ENCODE results near the gene MAGI2.

The MAGI2 gene

DNA sequence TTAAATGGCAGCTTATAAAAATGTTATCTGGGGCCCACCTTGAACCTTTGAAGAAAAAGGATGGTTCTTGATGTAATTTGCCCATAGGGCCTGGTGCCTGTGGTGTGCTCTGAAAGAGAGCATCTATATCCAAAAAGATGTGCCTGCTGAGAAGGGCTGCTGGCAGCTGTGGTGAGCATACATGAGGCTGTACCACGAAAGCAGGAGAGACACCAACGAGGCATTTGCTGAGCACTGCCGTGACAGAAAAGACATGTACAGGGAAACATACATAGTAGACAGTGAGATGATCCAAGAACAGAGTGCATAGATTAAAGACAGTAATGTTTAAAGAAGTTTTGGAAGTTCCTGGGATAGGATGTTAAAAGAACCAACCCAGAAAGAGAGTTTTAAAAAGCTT, 990.4 kb downstream of the MAGI2 start:
- in situ Hi-C loops (cut with HindIII; ENCODE audit: low sequenced_read_pairs) = no loop called here
- no peak for DNase-seq (ENCODE audit: low read depth)
- H3K4me3 ChIP-seq (ENCODE audit: low read depth, low read length) = no peak overlapping the region
- no peak for TF ChIP-seq CTCF (IDR thresholded peaks at IDR 0.05; ENCODE audit: low read depth, low read length, missing control alignments)

GRCh38 chr7:78450706-78451105, 1002.8 kb downstream of the MAGI2 start:
- no peak for TF ChIP-seq CTCF (IDR thresholded peaks at IDR 0.05; ENCODE audit: low read depth, low read length, missing control alignments)
- in situ Hi-C loops (cut with HindIII; ENCODE audit: low sequenced_read_pairs) = no loop called here
- DNase-seq (ENCODE audit: low read depth) = no peak

DNA sequence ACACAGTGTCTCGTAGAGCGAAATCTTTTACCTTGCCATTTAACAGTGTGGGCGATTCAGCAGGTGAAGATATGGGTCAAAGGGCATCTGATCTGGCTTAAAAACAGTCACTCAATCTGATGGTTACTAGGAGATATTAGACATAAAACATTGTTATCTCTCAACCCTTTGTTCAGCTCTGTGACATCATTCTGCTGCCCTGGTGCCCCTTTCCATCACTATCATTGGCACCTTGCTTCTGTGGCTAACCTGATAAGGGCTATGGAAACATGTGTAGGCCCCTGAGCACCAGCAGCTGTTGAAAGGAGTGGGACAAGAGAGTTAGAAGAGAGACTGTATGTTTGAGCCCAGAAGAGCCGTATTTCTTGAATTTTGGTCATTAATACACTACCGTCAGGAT, 1004.6 kb downstream of the MAGI2 start:
- TF ChIP-seq CTCF (IDR thresholded peaks at IDR 0.05; ENCODE audit: low read depth, low read length, missing control alignments) = no peak
- no peak overlapping the region for H3K4me3 ChIP-seq (ENCODE audit: low read depth, low read length)
- in situ Hi-C loops (cut with HindIII; ENCODE audit: low sequenced_read_pairs) = no loop called here
- DNase-seq (ENCODE audit: low read depth) = no peak

More at GRCh38 chr7:78450706-78451105, 1002.8 kb downstream of the MAGI2 start:
- no peak overlapping the region for H3K4me3 ChIP-seq (ENCODE audit: low read depth, low read length)

- H3K4me3 ChIP-seq (ENCODE audit: low read depth, low read length) = no peak overlapping the region
- DNase-seq (ENCODE audit: low read depth) = no peak
- no peak for TF ChIP-seq CTCF (IDR thresholded peaks at IDR 0.05; ENCODE audit: low read depth, low read length, missing control alignments)
- in situ Hi-C loops (cut with HindIII; ENCODE audit: low sequenced_read_pairs) = no loop called here
Observed at GRCh38 chr7:78444267-78444666, 1009.2 kb downstream of the MAGI2 start.

- in situ Hi-C loops (cut with HindIII; ENCODE audit: low sequenced_read_pairs) = no loop called here
- H3K4me3 ChIP-seq (ENCODE audit: low read depth, low read length) = no peak overlapping the region
- DNase-seq (ENCODE audit: low read depth) = no peak
- TF ChIP-seq CTCF (IDR thresholded peaks at IDR 0.05; ENCODE audit: low read depth, low read length, missing control alignments) = no peak
Observed at GRCh38 chr7:78443811-78444210, 1009.7 kb downstream of the MAGI2 start.

DNA sequence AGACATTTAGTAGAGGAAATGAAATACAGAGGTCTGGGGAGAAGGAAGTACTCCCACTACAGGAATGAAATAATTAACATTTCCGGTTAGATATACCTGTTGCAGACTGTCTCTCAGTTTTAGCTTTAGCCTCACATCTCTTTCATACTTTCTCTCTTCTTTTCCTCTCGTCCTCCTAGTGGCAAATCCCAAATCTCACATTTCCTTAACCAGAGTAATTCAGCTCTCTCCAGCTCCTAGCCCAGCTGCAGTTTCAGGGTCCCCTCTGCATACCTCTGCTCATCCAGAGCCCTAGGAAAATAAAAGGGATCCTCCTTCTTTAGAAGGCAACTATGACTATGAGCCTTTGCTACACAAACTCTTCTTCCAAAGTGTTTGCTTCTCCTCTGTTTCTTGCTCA, 1011.7 kb downstream of the MAGI2 start:
- DNase-seq (ENCODE audit: low read depth) = no peak
- no peak for TF ChIP-seq CTCF (IDR thresholded peaks at IDR 0.05; ENCODE audit: low read depth, low read length, missing control alignments)
- in situ Hi-C loops (cut with HindIII; ENCODE audit: low sequenced_read_pairs) = no loop called here
- H3K4me3 ChIP-seq (ENCODE audit: low read depth, low read length) = no peak overlapping the region

- in situ Hi-C loops (cut with HindIII; ENCODE audit: low sequenced_read_pairs) = no loop called here
- H3K4me3 ChIP-seq (ENCODE audit: low read depth, low read length) = no peak overlapping the region
- no peak for TF ChIP-seq CTCF (IDR thresholded peaks at IDR 0.05; ENCODE audit: low read depth, low read length, missing control alignments)
- DNase-seq (ENCODE audit: low read depth) = no peak
Observed at GRCh38 chr7:78438433-78438832, 1015.0 kb downstream of the MAGI2 start.

Data from astrocyte of the cerebellum (primary cell).